Caco-2 (cell line): Measurements from ENCODE around the gene GRIA2. TPM values are rescaled to one million over a fixed set of nuclear protein-coding genes. Genes with fewer than 3 reads are reported as not detected.

ENCODE experiments used
- BruUV-seq: library from RNA; stranded (reverse); fragments of 400-500 nt; replicated peaks from 2 replicates; lab custom pipeline; 2021; lab: Mats Ljungman, UMichigan
- CTCF ChIA-PET: fragments of 300-600 bp; sonication (Branson Sonifier 250); formaldehyde crosslinking; loops from one replicate; lab custom pipeline; 2022; ENCODE audit warnings: antibody characterized with exemption; lab: Charles Lee
- POLR2A ChIA-PET: fragments of 300-600 bp; sonication (Branson Sonifier 250); formaldehyde crosslinking; loops from one replicate; lab custom pipeline; 2022; ENCODE audit warnings: antibody characterized with exemption; lab: Charles Lee
- DNase-seq, 2 experiments: peaks; one replicate each; pipeline versions ENCODE4 v3.0.0 to v3.0.0-alpha.2; 2020 to 2022
- H3K27me3 ChIP-seq: replicated peaks from 2 replicates; pipeline ENCODE4 v1.6.0; 2011; ENCODE audit warnings: low read length; ENCODE audit not compliant: control insufficient read depth, insufficient read depth
- H3K36me3 ChIP-seq: 2 replicates; pipeline ENCODE4 v1.5.1; 2011; ENCODE audit warnings: low read length; ENCODE audit not compliant: control insufficient read depth, insufficient read depth
- H3K4me1 ChIP-seq: fragments of 250-450 bp; sonication (Bioruptor Pico); 2 replicates; pipeline ENCODE4 v1.5.1; 2020; ENCODE audit warnings: mild to moderate bottlenecking
- H3K4me3 ChIP-seq: 2 replicates; pipeline ENCODE4 v1.5.1; 2011; ENCODE audit warnings: low read depth, mild to moderate bottlenecking, control low read depth, low read length
- H3K9me3 ChIP-seq: fragments of 250-450 bp; sonication (Bioruptor Pico); 2 replicates; pipeline ENCODE4 v1.5.1; 2020; ENCODE audit warnings: mild to moderate bottlenecking, moderate library complexity
- H3K27ac Mint-ChIP-seq: one replicate; pipeline ENCODE4 v1.8.0; 2022; ENCODE audit warnings: mixed read lengths; ENCODE audit not compliant: unreplicated experiment
- H3K27me3 Mint-ChIP-seq: one replicate; pipeline ENCODE4 v1.8.0; 2022; ENCODE audit warnings: mixed read lengths; ENCODE audit not compliant: insufficient read depth, unreplicated experiment
- H3K36me3 Mint-ChIP-seq: one replicate; pipeline ENCODE4 v1.8.0; 2022; ENCODE audit warnings: mild to moderate bottlenecking, mixed read lengths; ENCODE audit not compliant: insufficient read depth, unreplicated experiment
- H3K4me1 Mint-ChIP-seq: one replicate; pipeline ENCODE4 v1.8.0; 2022; ENCODE audit warnings: low read depth, mixed read lengths; ENCODE audit not compliant: unreplicated experiment
- H3K4me3 Mint-ChIP-seq: one replicate; pipeline ENCODE4 v1.8.0; 2022; ENCODE audit warnings: mild to moderate bottlenecking, moderate library complexity, mixed read lengths; ENCODE audit not compliant: unreplicated experiment
- H3K9me3 Mint-ChIP-seq: one replicate; pipeline ENCODE4 v1.8.0; 2022; ENCODE audit warnings: mixed read lengths; ENCODE audit not compliant: unreplicated experiment
- intact Hi-C: fragments of 100-400 bp; cut with micrococcal nuclease; formaldehyde crosslinking; loops from one replicate; pipeline ENCODE4 v1.10.0; 2022; ENCODE audit not compliant: unreplicated experiment
- total RNA-seq: library from RNA; stranded (reverse); gene quantifications from 2 replicates; pipeline ENCODE4 v1.2.3, GENCODE V29; 2022
- TF ChIP-seq, protein P1 (sequence below), 2 experiments: fragments of 200-600 bp in 1 of 2; IDR thresholded peaks; 1 replicate in 1 of 2; 2 replicates in 1 of 2; pipeline versions ENCODE4 v1.5.1 to v1.8.0; 2011 to 2022; ENCODE audit warnings: antibody characterized with exemption in 1 of 2, control low read depth in 1 of 2, inconsistent platforms in 1 of 2, low read depth in 1 of 2, low read length in 1 of 2, mild to moderate bottlenecking in 1 of 2, moderate library complexity in 1 of 2; ENCODE audit not compliant: insufficient read depth in 1 of 2, severe bottlenecking in 1 of 2, unreplicated experiment in 1 of 2

The GRIA2 gene
- total RNA-seq, 1 experiment from 2014 or later, result not detected

GRCh38 chr4:157222771-157223160, 2.2 kb downstream of the GRIA2 start:
- CTCF ChIA-PET, result no interaction called here

GRCh38 chr4:157223456-157223855, 2.9 kb downstream of the GRIA2 start:
- Mint-ChIP-seq H3K27me3 (peaks cover 3% of the 10 kb centered on the region), H3K27ac (no peak overlapping the region), H3K4me1 (no peaks in the 10 kb centered on the region), H3K36me3 (no peaks in the 10 kb centered on the region), H3K9me3 (no peaks in the 10 kb centered on the region), H3K4me3 (no peak overlapping the region)
- TF ChIP-seq, protein P1, sequence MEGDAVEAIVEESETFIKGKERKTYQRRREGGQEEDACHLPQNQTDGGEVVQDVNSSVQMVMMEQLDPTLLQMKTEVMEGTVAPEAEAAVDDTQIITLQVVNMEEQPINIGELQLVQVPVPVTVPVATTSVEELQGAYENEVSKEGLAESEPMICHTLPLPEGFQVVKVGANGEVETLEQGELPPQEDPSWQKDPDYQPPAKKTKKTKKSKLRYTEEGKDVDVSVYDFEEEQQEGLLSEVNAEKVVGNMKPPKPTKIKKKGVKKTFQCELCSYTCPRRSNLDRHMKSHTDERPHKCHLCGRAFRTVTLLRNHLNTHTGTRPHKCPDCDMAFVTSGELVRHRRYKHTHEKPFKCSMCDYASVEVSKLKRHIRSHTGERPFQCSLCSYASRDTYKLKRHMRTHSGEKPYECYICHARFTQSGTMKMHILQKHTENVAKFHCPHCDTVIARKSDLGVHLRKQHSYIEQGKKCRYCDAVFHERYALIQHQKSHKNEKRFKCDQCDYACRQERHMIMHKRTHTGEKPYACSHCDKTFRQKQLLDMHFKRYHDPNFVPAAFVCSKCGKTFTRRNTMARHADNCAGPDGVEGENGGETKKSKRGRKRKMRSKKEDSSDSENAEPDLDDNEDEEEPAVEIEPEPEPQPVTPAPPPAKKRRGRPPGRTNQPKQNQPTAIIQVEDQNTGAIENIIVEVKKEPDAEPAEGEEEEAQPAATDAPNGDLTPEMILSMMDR (IDR thresholded peaks at IDR 0.05; ENCODE audit: insufficient read depth in 1 of 2, low read depth in 1 of 2, low read length in 1 of 2, severe bottlenecking in 1 of 2, unreplicated experiment in 1 of 2), result no peak
- no peak for DNase-seq
- no peaks in the 10 kb centered on the region for H3K36me3 ChIP-seq
- H3K4me1 ChIP-seq, result no peaks in the 10 kb centered on the region
- POLR2A ChIA-PET, result no interaction called here
- no peaks in the 10 kb centered on the region for H3K9me3 ChIP-seq
- CTCF ChIA-PET, result no interaction called here
- BruUV-seq, result no TSS peak
- no peaks in the 10 kb centered on the region for H3K27me3 ChIP-seq
- intact Hi-C loops, result no loop called here
- no peak overlapping the region for H3K4me3 ChIP-seq

More at GRCh38 chr4:157222771-157223160, 2.2 kb downstream of the GRIA2 start:
- no peaks in the 10 kb centered on the region for H3K27me3 ChIP-seq
- intact Hi-C loops, result no loop called here
- TF ChIP-seq, protein P1 (IDR thresholded peaks at IDR 0.05; ENCODE audit: insufficient read depth in 1 of 2, low read depth in 1 of 2, low read length in 1 of 2, severe bottlenecking in 1 of 2, unreplicated experiment in 1 of 2), result no peak
- H3K4me3 ChIP-seq, result no peak overlapping the region
- no peaks in the 10 kb centered on the region for H3K36me3 ChIP-seq
- POLR2A ChIA-PET, result no interaction called here
- peaks cover 3% of the 10 kb centered on the region for H3K27me3 Mint-ChIP-seq
- no peaks in the 10 kb centered on the region for H3K4me1 ChIP-seq
- no peaks in the 10 kb centered on the region for H3K36me3 Mint-ChIP-seq
- BruUV-seq, result no TSS peak
- no peak overlapping the region for H3K4me3 Mint-ChIP-seq
- no peaks in the 10 kb centered on the region for H3K4me1 Mint-ChIP-seq
- no peak for DNase-seq
- H3K27ac Mint-ChIP-seq, result no peak overlapping the region
- H3K9me3 Mint-ChIP-seq, result no peaks in the 10 kb centered on the region
- no peaks in the 10 kb centered on the region for H3K9me3 ChIP-seq

DNA sequence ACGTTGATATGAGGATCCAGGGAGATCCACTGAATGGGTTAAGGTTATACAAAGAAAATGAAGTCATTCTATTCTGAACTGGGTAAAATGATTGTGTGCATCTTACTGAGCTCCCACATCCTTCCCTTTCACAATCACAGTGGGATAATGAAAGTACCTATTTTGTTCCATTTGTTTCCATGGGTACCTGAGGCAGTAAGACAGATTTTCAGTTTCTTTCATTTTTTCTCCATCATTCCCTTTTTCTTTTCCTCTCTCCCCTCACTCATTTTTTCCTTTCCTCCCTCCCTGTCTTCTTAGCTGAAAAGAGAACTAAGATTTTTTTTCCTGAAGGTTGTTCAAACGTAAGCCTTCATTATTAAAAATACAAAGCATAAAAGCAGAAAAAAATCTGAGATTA, 4.6 kb downstream of the GRIA2 start:
- ChIA-PET POLR2A (no interaction called here), CTCF (no interaction called here)
- Histone ChIP-seq H3K4me1 (no peaks in the 10 kb centered on the region), H3K4me3 (no peak overlapping the region), H3K9me3 (no peaks in the 10 kb centered on the region), H3K27me3 (no peaks in the 10 kb centered on the region), H3K36me3 (no peaks in the 10 kb centered on the region)
- no peak overlapping the region for H3K4me3 Mint-ChIP-seq
- no peaks in the 10 kb centered on the region for H3K9me3 Mint-ChIP-seq
- no peak for DNase-seq
- TF ChIP-seq, protein P1 (IDR thresholded peaks at IDR 0.05; ENCODE audit: insufficient read depth in 1 of 2, low read depth in 1 of 2, low read length in 1 of 2, severe bottlenecking in 1 of 2, unreplicated experiment in 1 of 2), result no peak
- intact Hi-C loops, result no loop called here
- no peaks in the 10 kb centered on the region for H3K4me1 Mint-ChIP-seq
- peaks cover 3% of the 10 kb centered on the region for H3K27me3 Mint-ChIP-seq
- H3K36me3 Mint-ChIP-seq, result no peaks in the 10 kb centered on the region
- H3K27ac Mint-ChIP-seq, result no peak overlapping the region
- BruUV-seq, result no TSS peak
